Heart right ventricle (tissue), 16 donors: ENCODE data around the gene ABCA13. TPM values are rescaled to one million over a fixed set of nuclear protein-coding genes. Genes with fewer than 3 reads are reported as not detected.

Source experiments
- ATAC-seq, 8 donors: fragments of 200-7000 bp; cut with Tn5 transposase; one replicate each; pipeline ENCODE4 v1.9.1; 2020; ENCODE audit warnings: mild to moderate bottlenecking in 8 of 8, moderate library complexity in 8 of 8, moderate number of reproducible peaks in 1 of 8
- DNase-seq, 2 donors: peaks; one replicate each; pipeline ENCODE4 v3.0.0-alpha.2; 2020
- H3K27ac ChIP-seq, 10 donors: fragments of 200-600 bp; sonication (generic) in 2 of 10; one replicate each; pipeline versions ENCODE4 v1.5.0 to v1.8.0; 2020 to 2022; ENCODE audit warnings: mild to moderate bottlenecking in 3 of 10
- H3K27me3 ChIP-seq, 7 donors: fragments of 200-600 bp; one replicate each; pipeline ENCODE4 v1.8.0; 2021 to 2022; ENCODE audit warnings: mild to moderate bottlenecking in 2 of 7
- H3K36me3 ChIP-seq, 9 donors: fragments of 200-600 bp; sonication (generic) in 1 of 9; one replicate each; pipeline versions ENCODE4 v1.5.0 to v1.8.0; 2020 to 2022; ENCODE audit warnings: mild to moderate bottlenecking in 2 of 9
- H3K4me1 ChIP-seq, 9 donors: fragments of 200-600 bp; sonication (generic) in 1 of 9; one replicate each; pipeline versions ENCODE4 v1.5.0 to v1.8.0; 2020 to 2022; ENCODE audit warnings: mild to moderate bottlenecking in 4 of 9
- H3K4me3 ChIP-seq, 10 donors: fragments of 200-600 bp; sonication (generic) in 2 of 10; one replicate each; pipeline versions ENCODE4 v1.5.0 to v1.8.0; 2020 to 2022; ENCODE audit warnings: mild to moderate bottlenecking in 7 of 10, moderate library complexity in 2 of 10
- H3K9me3 ChIP-seq, 11 donors: fragments of 200-600 bp in 10 of 11; sonication (generic) in 2 of 11; one replicate each; pipeline versions ENCODE4 v1.5.0 to v1.8.0; 2013 to 2022; ENCODE audit warnings: mild to moderate bottlenecking in 2 of 11, control low read depth in 1 of 11, moderate library complexity in 1 of 11
- CTCF ChIP-seq, 9 donors: fragments of 200-600 bp; sonication (generic) in 2 of 9; IDR thresholded peaks; one replicate each; pipeline versions ENCODE4 v1.5.0 to v1.8.0; 2021 to 2022; ENCODE audit warnings: antibody characterized with exemption in 9 of 9, mild to moderate bottlenecking in 5 of 9, moderate library complexity in 1 of 9
- WGBS, 2 donors: extraction: QIAGEN DNeasy Blood & Tissue Kit; methylation state at CpG; one replicate each; pipeline ENCODE4 v1.1.7; 2013; ENCODE audit warnings: inconsistent platforms in 1 of 2; 5-methylcytosine and 5-hydroxymethylcytosine counted together
- intact Hi-C, 10 donors: fragments of 100-400 bp; cut with DNase I; formaldehyde crosslinking; loops; one replicate each; pipeline versions ENCODE4 v1.11.1 to v1.14.2; 2022
- polyA plus RNA-seq, 2 donors: library from polyadenylated mRNA; stranded (reverse); fragments of 200-250 nt; gene quantifications; one replicate each; pipeline ENCODE4 v1.2.3, GENCODE V29; 2013
- total RNA-seq, 10 donors: library from RNA; stranded (reverse); fragmentation: NEBNext Ultra II Directional in 3 of 10; extraction: Animal tissue kit (Norgen Biotek cat#: 25700) in 3 of 10; gene quantifications; one replicate each; pipeline versions ENCODE4 v1.2.1 to v1.2.4, GENCODE V29; 2021 to 2023
- donor health status: Arrhythmogenic right ventricular cardiomyopathy.
- donor health status: ischemic (EF 13 %, LVEDD 7.1; RV severe dilation, severe dysfunction).
- donor health status: healthy with polysubstance abuse.
- donor health status: DM: no; HTN: yes; CAD: no.
- donor health status: DM: no; HTN: no; CAD: no.
- donor health status: ischemic (EF 25% LVEDD 6.9; RV normal size, moderate dysfunction).
- donor health status: ischemic (EF 25% LVEDD 5.7; RV mildly dilated, moderate dysfunction).
- donor health status: healthy.
- donor health status: DM: yes; HTN: yes; CAD: no.
- donor health status: Ischemic cardiomyopathy.
- donor health status: ischemic (EF 35%, LVEDD 5.7; RV mildly dilated, moderate dysfunction).
- donor health status: nonischemic (EF 11% LVEDD 7.7; RV severe dilation, severe dysfunction).
- donor health status: DM: yes; HTN: yes; CAD: no.
- donor health status: PGD.
- donor health status: ischemic (EF 29% LVEDD 5.4; RV normal size, mild dysfunction).
- donor health status: nonischemic (EF 23%, LVEDD 6.1; RV moderate dilation, normal function).

Gene ABCA13
- total and polyA plus RNA-seq, 12 donors = 0.01 to 0.37 (median 0.06) TPM; not detected in 1

DNA sequence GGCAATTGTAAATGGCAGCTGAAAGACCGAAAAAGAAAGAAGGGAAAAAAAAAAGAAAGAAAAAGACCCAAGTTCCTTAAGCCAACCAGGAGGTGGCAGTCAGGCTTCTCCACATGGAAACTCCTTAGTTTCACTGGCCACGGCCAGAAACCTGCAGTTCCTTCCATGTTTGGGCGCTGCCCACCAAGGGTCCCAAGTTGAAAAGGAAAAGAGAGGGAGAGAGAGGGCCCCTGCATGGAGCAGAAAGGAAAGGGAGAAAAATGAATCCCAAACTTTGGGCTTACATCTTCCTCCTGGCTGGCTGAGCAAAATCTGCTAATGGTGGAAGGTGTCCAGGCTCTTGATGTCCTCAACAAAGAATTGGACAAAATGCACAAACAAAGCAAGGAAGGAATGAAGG is 31.8 kb upstream of the ABCA13 start:
- Histone ChIP-seq H3K36me3 (no peaks in the 10 kb centered on the region), H3K27me3 (no peaks in the 10 kb centered on the region), H3K27ac (no peak overlapping the region), H3K4me3 (no peak overlapping the region), H3K9me3 (peaks cover 0 to 15% (median 0%) of the 10 kb centered on the region in 11 donors), H3K4me1 (peaks cover 0 to 10% (median 0%) of the 10 kb centered on the region in 9 donors)
- TF ChIP-seq CTCF (IDR thresholded peaks at IDR 0.05) = peak in 2 of 9 donors; percentile 19 to 20
- ATAC-seq (no peak), DNase-seq (no peak)
- WGBS, 2 donors = 69 to 80% methylated on average over 3 of the region's 3 CpGs
- intact Hi-C loops = no loop called here

DNA sequence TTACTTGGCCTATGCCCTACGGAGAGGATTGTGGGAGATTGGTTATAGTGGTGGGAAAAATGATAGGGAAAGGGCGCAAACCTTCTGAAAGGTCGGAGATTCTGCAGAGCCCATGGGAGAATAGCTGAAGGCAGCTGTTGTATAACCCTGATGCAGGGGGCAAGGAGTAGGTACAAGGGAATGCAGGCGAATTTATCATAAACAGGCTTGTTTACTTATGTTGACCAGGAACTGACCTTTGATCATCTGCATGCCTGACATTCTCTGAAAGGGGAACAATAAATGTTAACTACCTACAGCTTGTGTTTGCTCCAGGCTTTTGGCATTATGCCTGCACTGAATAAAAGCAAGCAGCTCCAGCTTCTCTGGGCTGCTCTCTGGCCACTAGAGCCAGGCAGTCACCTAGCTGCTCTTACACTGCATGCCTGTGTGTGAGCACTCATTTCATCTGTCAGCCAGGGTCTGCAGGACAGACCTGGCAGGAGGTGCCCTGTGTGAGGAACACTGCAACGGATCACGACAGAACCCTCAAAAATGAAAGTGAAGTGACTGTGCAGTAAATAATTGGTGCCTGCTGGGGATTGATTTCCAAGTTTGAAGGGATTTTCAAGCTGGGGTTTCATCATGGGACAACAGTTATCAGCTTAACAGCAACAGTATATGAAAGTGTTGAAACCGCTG is 31.1 kb upstream of the ABCA13 start:
- WGBS, 2 donors = 71 to 80% methylated on average over 7 of the region's 7 CpGs
- peaks cover 0 to 10% (median 0%) of the 10 kb centered on the region in 9 donors for H3K4me1 ChIP-seq
- no peak for DNase-seq
- H3K36me3 ChIP-seq = no peaks in the 10 kb centered on the region
- no peak for TF ChIP-seq CTCF (IDR thresholded peaks at IDR 0.05)
- no peaks in the 10 kb centered on the region for H3K27me3 ChIP-seq
- peaks cover 0 to 15% (median 0%) of the 10 kb centered on the region in 11 donors for H3K9me3 ChIP-seq
- no peak for ATAC-seq
- intact Hi-C loops = no loop called here
- H3K4me3 ChIP-seq = no peak overlapping the region
- no peak overlapping the region for H3K27ac ChIP-seq

GRCh38 chr7:48141521-48141920 is 29.7 kb upstream of the ABCA13 start:
- peaks cover 0 to 15% (median 0%) of the 10 kb centered on the region in 11 donors for H3K9me3 ChIP-seq
- H3K27me3 ChIP-seq = no peaks in the 10 kb centered on the region
- H3K27ac ChIP-seq = no peak overlapping the region
- intact Hi-C loops = no loop called here
- DNase-seq (no peak), ATAC-seq (no peak)
- no peak overlapping the region for H3K4me3 ChIP-seq
- H3K4me1 ChIP-seq = peaks cover 0 to 10% (median 0%) of the 10 kb centered on the region in 9 donors
- 83 to 87% methylated on average over 1 of the region's 1 CpG for WGBS, 2 donors
- no peak for TF ChIP-seq CTCF (IDR thresholded peaks at IDR 0.05)
- no peaks in the 10 kb centered on the region for H3K36me3 ChIP-seq

- no peak for TF ChIP-seq CTCF (IDR thresholded peaks at IDR 0.05)
- no peak for DNase-seq
- Histone ChIP-seq H3K27ac (no peak overlapping the region), H3K27me3 (peaks cover 0 to 7% (median 0%) of the 10 kb centered on the region in 7 donors), H3K4me1 (peaks cover 0 to 10% (median 0%) of the 10 kb centered on the region in 9 donors), H3K4me3 (no peak overlapping the region), H3K36me3 (no peaks in the 10 kb centered on the region), H3K9me3 (peaks cover 0 to 15% (median 0%) of the 10 kb centered on the region in 11 donors)
- 56 to 69% methylated on average over 4 of the region's 4 CpGs for WGBS, 2 donors
- intact Hi-C loops = no loop called here
- no peak for ATAC-seq
Measured at GRCh38 chr7:48144291-48144768, 26.9 kb upstream of the ABCA13 start.
